HG02678 (cell line): Measurements from ENCODE around the gene CCNJL.
A peak's percentile ranks its signal among the peaks of the same experiment; 100 is the strongest.
"Not testable (repeated sequence)": the region's sequence is repeated elsewhere in the genome, so short reads cannot be mapped to it uniquely, and the experiment has no call there.

Experiments
- ATAC-seq: cut with Tn5 transposase; IDR thresholded peaks from one replicate; pipeline ENCODE4 v1.9.1; 2021; ENCODE audit warnings: mild to moderate bottlenecking, moderate library complexity; ENCODE audit not compliant: unreplicated experiment

CCNJL gene

GRCh38 chr5:160312134-160312959, at the start of gene CCNJL:
Gene CCNJL (minus strand): TSS chr5:160312564. CDS start chr5:160311923, 641 bp downstream.
- peak; percentile 43 for ATAC-seq

GRCh38 chr5:160361624-160362228, 49.4 kb upstream of the CCNJL start:
- ATAC-seq: no peak

- ATAC-seq: no peak
Measured at GRCh38 chr5:160360310-160360709, 47.9 kb upstream of the CCNJL start.

GRCh38 chr5:160359816-160360215, 47.5 kb upstream of the CCNJL start:
- no peak for ATAC-seq

GRCh38 chr5:160359242-160359641, 46.9 kb upstream of the CCNJL start:
- no peak for ATAC-seq

- ATAC-seq: no peak
Measured at GRCh38 chr5:160357861-160358411, 45.6 kb upstream of the CCNJL start.

- ATAC-seq: no peak
Measured at GRCh38 chr5:160357394-160357793, 45.0 kb upstream of the CCNJL start.

GRCh38 chr5:160356550-160357347, 44.4 kb upstream of the CCNJL start:
- ATAC-seq: no peak

GRCh38 chr5:160354666-160355065, 42.3 kb upstream of the CCNJL start:
- ATAC-seq: no peak

- no peak for ATAC-seq
Measured at GRCh38 chr5:160353379-160353778, 41.0 kb upstream of the CCNJL start.

GRCh38 chr5:160352308-160352707, 39.9 kb upstream of the CCNJL start:
- ATAC-seq: no peak

- ATAC-seq: no peak
Measured at GRCh38 chr5:160349935-160350303, 37.6 kb upstream of the CCNJL start.

- no peak for ATAC-seq
Measured at GRCh38 chr5:160349249-160349934, 37.0 kb upstream of the CCNJL start.

GRCh38 chr5:160348080-160348479, 35.7 kb upstream of the CCNJL start:
- ATAC-seq: no peak

GRCh38 chr5:160347448-160347847, 35.1 kb upstream of the CCNJL start:
- ATAC-seq: no peak

- ATAC-seq: no peak
Measured at GRCh38 chr5:160342413-160342941, 30.1 kb upstream of the CCNJL start.

- no peak for ATAC-seq
Measured at GRCh38 chr5:160341309-160341870, 29.0 kb upstream of the CCNJL start.

GRCh38 chr5:160340513-160340912, 28.1 kb upstream of the CCNJL start:
- ATAC-seq: not testable (repeated sequence)

- no peak for ATAC-seq
Measured at GRCh38 chr5:160339406-160340130, 27.2 kb upstream of the CCNJL start.
